Right lobe of liver (tissue), 4 donors: ENCODE results near the gene POLR3C.
"Not testable (repeated sequence)": the region's sequence is repeated elsewhere in the genome, so short reads cannot be mapped to it uniquely, and the experiment has no call there.

Experiments used
- POLR2A ChIP-seq: fragments of 450-650 bp; IDR thresholded peaks from one replicate; pipeline ENCODE4 v1.6.1; 2017; ENCODE audit warnings: antibody characterized with exemption, mild to moderate bottlenecking
- TF ChIP-seq, protein P1 (sequence below), 4 donors: fragments of 200-600 bp in 3 of 4; fragments of 450-650 bp in 1 of 4; IDR thresholded peaks; one replicate each; pipeline versions ENCODE4 v1.5.1 to v1.8.0; 2016 to 2022; ENCODE audit warnings: antibody characterized with exemption in 4 of 4, mild to moderate bottlenecking in 2 of 4
- donor health status: DM: no; HTN: no; CAD: no.
- donor health status: DM: no; HTN: no; CAD: no.
- donor health status: DM: no; HTN: yes; CAD: no.

DNA sequence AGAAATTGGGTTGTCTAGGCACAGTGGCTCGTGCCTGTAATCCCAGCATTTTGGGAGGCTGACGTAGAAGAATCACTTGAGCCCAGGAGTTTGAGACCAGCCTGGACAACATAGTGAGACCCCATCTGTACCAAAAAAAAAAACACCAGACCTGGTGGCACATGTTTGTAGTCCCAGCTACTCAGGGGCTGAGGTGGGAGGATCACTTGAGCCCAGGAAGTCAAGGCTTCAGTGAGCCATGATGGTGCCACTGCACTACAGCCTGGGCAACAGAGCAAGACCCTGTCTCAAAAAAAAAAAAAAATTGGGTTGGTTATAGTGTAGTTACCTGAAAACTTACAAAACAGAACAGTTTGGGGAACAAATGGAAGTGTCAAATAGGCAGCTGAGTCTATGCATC is 6.8 kb downstream of the POLR3C start:
- TF ChIP-seq, protein P1, sequence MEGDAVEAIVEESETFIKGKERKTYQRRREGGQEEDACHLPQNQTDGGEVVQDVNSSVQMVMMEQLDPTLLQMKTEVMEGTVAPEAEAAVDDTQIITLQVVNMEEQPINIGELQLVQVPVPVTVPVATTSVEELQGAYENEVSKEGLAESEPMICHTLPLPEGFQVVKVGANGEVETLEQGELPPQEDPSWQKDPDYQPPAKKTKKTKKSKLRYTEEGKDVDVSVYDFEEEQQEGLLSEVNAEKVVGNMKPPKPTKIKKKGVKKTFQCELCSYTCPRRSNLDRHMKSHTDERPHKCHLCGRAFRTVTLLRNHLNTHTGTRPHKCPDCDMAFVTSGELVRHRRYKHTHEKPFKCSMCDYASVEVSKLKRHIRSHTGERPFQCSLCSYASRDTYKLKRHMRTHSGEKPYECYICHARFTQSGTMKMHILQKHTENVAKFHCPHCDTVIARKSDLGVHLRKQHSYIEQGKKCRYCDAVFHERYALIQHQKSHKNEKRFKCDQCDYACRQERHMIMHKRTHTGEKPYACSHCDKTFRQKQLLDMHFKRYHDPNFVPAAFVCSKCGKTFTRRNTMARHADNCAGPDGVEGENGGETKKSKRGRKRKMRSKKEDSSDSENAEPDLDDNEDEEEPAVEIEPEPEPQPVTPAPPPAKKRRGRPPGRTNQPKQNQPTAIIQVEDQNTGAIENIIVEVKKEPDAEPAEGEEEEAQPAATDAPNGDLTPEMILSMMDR (IDR thresholded peaks at IDR 0.05): not testable (repeated sequence)
- TF ChIP-seq POLR2A: not testable (repeated sequence)
